Astrocyte (in vitro differentiated cells and primary cell): ENCODE results near the gene TNNT3.
"Not testable (repeated sequence)": the region's sequence is repeated elsewhere in the genome, so short reads cannot be mapped to it uniquely, and the experiment has no call there.

Experiments
- CTCF ChIP-seq: IDR thresholded peaks from 2 replicates; pipeline ENCODE4 v1.5.1; 2011; ENCODE audit warnings: low read depth, mild to moderate bottlenecking, inconsistent platforms, low read length, moderate library complexity; ENCODE audit not compliant: insufficient read depth
- EZH2 ChIP-seq: IDR thresholded peaks from 2 replicates; pipeline ENCODE4 v1.6.1; 2012; ENCODE audit warnings: mild to moderate bottlenecking, low read length, inconsistent platforms; ENCODE audit not compliant: insufficient read depth

DNA sequence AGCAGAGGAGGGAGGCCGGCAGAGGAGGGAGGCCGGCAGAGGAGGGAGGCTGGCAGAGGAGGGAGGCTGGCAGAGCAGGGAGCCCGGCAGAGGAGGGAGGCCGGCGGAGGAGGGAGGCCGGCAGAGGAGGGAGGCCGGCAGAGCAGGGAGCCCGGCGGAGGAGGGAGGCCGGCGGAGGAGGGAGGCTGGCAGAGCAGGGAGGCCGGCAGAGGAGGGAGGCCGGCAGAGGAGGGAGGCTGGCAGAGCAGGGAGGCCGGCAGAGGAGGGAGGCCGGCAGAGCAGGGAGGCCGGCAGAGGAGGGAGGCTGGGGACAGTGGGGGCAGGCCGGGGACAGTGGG, 45.7 kb upstream of the TNNT3 start:
- TF ChIP-seq CTCF, EZH2: not testable (repeated sequence)
